ENCODE results near the gene FAM83G. TPM values are rescaled to one million over a fixed set of nuclear protein-coding genes. Genes with fewer than 3 reads are reported as not detected.

Gene FAM83G
- total RNA-seq, 4 donors from 2014 or later: 1.0 to 10.7 (median 1.8) TPM

- Histone ChIP-seq H3K36me3 (no peaks in the 10 kb centered on the region), H3K27me3 (no peaks in the 10 kb centered on the region), H3K4me1 (no peaks in the 10 kb centered on the region), H3K4me3 (no peak overlapping the region), H3K27ac (no peak overlapping the region), H3K9me3 (no peaks in the 10 kb centered on the region)
- TF ChIP-seq CTCF (IDR thresholded peaks at IDR 0.05) (no peak), POLR2A (IDR thresholded peaks at IDR 0.05) (no peak)
- no peak for DNase-seq
- intact Hi-C loops (cut with DNase I; ENCODE audit: low total_unique reads): no loop called here
Observed at GRCh38 chr17:19020016-19020415, 15.5 kb upstream of the FAM83G start.

- H3K36me3 ChIP-seq: no peaks in the 10 kb centered on the region
- no peak overlapping the region for H3K4me3 ChIP-seq
- TF ChIP-seq POLR2A (IDR thresholded peaks at IDR 0.05) (no peak), CTCF (IDR thresholded peaks at IDR 0.05) (no peak)
- H3K27ac ChIP-seq: no peak overlapping the region
- H3K27me3 ChIP-seq: no peaks in the 10 kb centered on the region
- intact Hi-C loops (cut with DNase I; ENCODE audit: low total_unique reads): no loop called here
- no peak for DNase-seq
- no peaks in the 10 kb centered on the region for H3K4me1 ChIP-seq
- H3K9me3 ChIP-seq: no peaks in the 10 kb centered on the region
Observed at GRCh38 chr17:19019041-19019941, 14.7 kb upstream of the FAM83G start.

DNA sequence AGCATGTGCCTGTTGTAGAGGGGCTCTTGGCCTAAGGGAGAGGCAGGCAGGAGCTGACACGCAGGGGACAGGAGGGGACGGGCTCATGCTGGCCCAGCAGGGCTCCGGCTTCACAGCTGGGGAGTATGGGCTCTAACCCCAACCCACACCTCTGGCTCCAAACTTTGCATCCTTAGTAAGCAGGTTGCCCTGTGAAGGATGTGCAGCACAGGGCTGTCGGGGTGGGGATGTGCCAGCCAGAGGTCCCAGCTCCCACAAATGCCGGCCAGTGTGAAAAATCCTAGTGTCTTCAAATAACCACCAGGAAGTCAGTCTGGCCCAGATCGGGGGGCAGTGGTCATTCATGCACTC is 14.0 kb upstream of the FAM83G start:
- no peaks in the 10 kb centered on the region for H3K9me3 ChIP-seq
- H3K36me3 ChIP-seq: no peaks in the 10 kb centered on the region
- H3K4me1 ChIP-seq: no peaks in the 10 kb centered on the region
- TF ChIP-seq CTCF (IDR thresholded peaks at IDR 0.05) (no peak), POLR2A (IDR thresholded peaks at IDR 0.05) (no peak)
- H3K4me3 ChIP-seq: no peak overlapping the region
- no peaks in the 10 kb centered on the region for H3K27me3 ChIP-seq
- DNase-seq: no peak
- H3K27ac ChIP-seq: no peak overlapping the region
- intact Hi-C loops (cut with DNase I; ENCODE audit: low total_unique reads): no loop called here

GRCh38 chr17:19017804-19018599 is 13.4 kb upstream of the FAM83G start:
- H3K9me3 ChIP-seq: no peaks in the 10 kb centered on the region
- H3K4me3 ChIP-seq: no peak overlapping the region
- intact Hi-C loops (cut with DNase I; ENCODE audit: low total_unique reads): no loop called here
- no peaks in the 10 kb centered on the region for H3K27me3 ChIP-seq
- no peaks in the 10 kb centered on the region for H3K36me3 ChIP-seq
- DNase-seq: no peak
- H3K4me1 ChIP-seq: no peaks in the 10 kb centered on the region
- TF ChIP-seq CTCF (IDR thresholded peaks at IDR 0.05) (no peak), POLR2A (IDR thresholded peaks at IDR 0.05) (no peak)
- H3K27ac ChIP-seq: no peak overlapping the region

DNA sequence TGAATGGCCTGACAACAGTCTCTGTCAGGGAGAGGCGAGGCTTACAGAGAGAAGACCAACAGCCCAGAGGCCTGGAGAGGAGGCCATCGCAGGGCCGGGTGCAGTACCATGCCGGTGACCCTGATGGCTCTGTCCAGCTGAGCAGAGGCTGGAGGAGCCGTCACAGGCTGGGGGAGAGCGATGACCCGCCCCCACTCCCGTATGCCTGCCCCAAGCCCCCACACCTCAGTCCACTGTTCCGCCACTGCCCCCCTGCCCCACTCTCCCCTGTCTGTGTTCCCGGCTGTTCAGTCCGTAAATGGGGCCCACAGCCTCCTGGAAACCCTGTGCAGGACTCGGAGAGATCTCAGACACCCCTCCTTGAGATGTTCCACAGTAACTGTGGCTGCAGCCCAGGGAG is 12.8 kb upstream of the FAM83G start:
- no peak for DNase-seq
- intact Hi-C loops (cut with DNase I; ENCODE audit: low total_unique reads): no loop called here
- H3K4me1 ChIP-seq: no peaks in the 10 kb centered on the region
- no peak for TF ChIP-seq POLR2A (IDR thresholded peaks at IDR 0.05)
- no peak for TF ChIP-seq CTCF (IDR thresholded peaks at IDR 0.05)
- no peak overlapping the region for H3K27ac ChIP-seq
- no peaks in the 10 kb centered on the region for H3K36me3 ChIP-seq
- H3K4me3 ChIP-seq: no peak overlapping the region
- no peaks in the 10 kb centered on the region for H3K9me3 ChIP-seq
- no peaks in the 10 kb centered on the region for H3K27me3 ChIP-seq
